NOMO-1 (cell line): ENCODE results near the gene BEX5.
"Not testable (repeated sequence)": the region's sequence is repeated elsewhere in the genome, so short reads cannot be mapped to it uniquely, and the experiment has no call there.

Experiments
- DNase-seq, 2 experiments: peaks; one replicate each; lab custom pipeline; 2025; ENCODE audit not compliant: unreplicated experiment in 2 of 2; lab: John Stamatoyannopoulos, UW

The BEX5 gene

DNA sequence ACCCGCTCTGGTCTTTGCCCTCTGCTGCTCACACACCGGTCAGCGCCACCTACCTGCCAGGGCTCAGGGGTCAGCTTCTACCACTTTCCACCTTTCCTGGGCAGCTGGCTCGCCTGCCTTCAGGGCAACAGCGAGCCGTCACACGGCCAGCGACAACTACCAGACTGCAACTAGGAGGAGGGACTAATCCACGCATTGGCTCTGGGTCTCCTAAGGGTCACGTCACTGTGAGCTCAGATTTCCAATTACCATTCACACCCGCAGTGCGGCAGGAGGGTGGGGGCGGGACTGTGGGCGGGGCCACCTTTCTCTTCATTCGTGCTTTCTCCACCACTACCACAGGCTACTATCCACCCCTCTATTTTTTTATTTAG lies at the start of gene BEX5:
Gene BEX5 (minus strand): TSS at position 172 of the 374 bp plus-strand sequence. CDS start 1,712 bp downstream, outside the sequence.
- peak; percentile 22 to 37 for DNase-seq

DNA sequence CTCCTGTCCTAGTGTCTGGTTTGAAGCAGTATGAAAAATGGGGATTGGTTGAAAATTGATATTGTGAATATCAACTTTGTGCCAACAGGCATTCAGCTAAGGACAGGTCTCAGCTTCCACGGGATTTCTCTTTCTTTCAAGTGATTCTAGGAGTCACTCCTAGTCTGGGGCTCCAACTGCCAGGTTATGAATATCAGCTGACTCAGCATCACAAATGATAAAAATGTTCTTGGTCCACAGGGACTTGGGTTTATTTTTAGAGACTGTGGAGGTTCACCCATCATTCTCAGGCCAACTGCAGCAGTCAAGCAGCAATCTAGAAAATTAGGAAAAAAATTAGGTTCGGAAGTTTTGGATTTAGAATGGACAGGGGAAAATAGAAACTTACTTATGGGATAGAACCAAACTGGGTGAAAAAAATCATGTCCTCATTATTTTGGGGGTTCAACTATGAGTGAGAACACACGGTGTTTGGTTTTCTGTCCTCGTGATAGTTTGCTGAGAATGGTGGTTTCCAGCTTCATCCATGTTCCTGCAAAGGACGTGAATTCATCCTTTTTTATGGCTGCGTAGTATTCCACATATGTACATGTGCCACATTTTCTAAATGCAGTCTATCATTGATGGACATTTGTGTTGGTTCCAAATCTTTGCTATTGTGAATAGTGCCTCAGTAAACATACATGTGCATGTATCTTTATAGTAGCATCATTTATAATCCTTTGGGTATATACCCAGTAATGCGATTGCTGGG lies 30.4 kb upstream of the BEX5 start:
- no peak for DNase-seq

DNA sequence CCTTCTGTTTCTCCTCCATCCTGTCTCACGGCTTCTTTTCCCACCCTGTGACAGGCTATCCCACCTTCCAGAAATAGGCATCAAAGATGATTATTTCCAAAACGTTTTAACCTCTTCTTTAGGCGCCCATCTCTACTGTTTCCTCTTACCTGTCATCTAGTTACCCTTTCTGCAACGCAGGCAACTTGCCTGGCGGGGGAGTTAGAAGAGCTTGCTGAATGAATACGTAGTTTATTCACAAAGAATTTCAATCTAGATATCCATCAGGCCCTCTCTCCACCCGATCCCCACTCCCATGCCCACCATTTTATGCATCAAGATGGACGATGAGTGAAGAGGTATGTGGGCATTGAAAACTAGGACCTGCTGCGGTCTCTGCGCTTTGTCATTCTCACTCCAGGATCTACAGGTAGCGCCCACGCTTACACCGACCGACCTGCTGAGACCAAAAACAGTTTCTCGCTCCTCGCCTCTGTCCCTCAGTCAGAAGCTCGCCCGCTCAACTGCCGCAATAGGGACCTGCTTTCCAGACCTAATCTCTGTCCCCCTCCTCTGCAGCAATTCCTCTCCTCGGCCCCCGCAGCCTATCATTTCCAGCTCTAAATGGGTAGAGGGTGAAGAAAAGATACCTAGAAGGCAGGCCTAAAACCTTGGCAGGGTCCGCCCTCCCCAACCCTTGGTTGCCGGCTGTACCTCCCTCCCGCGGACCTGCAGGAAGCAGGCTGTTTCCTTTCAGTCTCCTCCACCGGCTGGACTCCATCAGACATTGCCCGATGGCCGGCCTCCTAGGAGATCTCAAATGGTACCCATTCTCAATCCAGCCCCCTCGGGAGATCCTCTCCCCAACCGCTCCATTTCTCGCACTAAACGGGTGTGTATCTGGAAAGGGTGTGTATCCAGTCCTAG lies 624 bp downstream of the BEX5 start:
- DNase-seq, result no peak

DNA sequence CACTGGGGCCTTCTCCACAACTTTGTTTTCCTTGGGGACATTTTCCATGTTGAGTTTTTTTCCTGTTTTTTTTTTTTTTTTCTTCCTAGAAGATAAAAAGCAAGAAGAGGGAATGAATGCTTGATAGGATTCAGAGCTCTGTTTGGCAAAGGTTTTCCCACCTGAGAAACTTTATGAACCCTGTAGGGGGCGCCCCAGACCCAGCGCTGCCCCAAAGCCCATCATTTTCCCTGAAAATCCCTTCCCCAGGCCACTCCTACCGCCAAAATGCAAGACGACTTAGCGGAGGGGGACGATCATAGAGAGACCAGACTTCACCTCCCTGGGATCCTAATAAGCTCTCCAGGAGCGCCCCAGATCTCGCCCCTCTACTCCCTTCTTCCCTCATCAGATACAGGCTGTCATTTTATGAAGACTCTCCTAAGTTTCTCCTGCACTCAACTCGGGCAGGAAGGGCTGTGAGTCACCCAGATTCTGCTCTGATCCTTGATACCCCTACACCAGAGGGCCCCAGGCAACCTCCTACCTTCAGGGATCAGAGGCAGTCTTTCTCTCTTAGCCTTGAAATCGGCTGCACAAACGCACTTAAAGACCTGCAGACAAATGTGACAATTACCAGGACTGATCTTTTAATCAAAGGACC lies 1.4 kb downstream of the BEX5 start:
- DNase-seq, result no peak

DNA sequence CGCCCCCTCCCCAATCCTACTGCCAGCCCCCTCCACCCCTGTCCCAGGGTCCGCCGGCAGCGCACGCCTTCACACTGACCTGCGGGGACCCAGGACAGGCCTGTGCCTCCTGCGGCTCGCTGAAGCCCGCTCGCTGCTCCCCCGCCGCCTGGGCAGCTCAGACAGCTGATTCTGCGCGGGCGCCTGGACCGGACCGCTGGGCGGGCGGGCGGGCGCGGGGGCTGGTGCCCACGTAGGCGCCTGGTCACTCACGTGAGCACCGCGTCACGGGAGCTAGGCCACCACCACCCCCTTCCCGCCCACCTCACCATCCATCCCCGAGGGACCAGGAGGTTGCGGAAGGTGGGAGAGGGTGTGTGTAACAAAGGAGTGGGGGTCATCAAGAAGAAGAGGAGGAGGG lies 13.5 kb downstream of the BEX5 start, which contains the start of gene TCEAL6:
Gene TCEAL6 (minus strand): TSS at position 208 of the 400 bp plus-strand sequence.
- not testable (repeated sequence) for DNase-seq

DNA sequence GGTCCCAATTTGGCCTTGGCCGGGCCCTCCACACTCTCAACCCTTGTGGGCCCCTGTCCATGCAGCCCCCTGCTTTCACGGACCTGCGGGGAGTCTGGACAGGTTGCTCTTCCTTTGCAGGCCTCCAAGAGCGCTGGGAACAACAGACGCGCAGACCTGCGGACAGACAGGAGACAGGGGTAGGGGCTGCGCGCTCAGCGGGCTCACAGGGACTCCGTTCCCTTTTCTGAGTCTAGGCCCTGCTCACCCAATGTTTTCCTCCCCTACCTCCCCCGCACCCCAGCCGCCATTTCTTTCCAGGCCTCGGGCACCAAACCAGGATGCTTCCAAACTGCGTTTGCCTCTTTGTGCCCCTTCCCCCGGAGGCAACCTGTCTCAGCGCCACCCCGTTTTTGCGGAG lies 14.1 kb downstream of the BEX5 start:
- not testable (repeated sequence) for DNase-seq

GRCh38 chrX:102140876-102141275 lies 14.9 kb downstream of the BEX5 start:
- DNase-seq, result not testable (repeated sequence)

GRCh38 chrX:102138064-102138463 lies 17.7 kb downstream of the BEX5 start:
- DNase-seq, result no peak

- DNase-seq, result no peak
Observed at GRCh38 chrX:102129473-102129872, 26.3 kb downstream of the BEX5 start.

GRCh38 chrX:102126863-102127262 lies 28.9 kb downstream of the BEX5 start:
- no peak for DNase-seq

DNA sequence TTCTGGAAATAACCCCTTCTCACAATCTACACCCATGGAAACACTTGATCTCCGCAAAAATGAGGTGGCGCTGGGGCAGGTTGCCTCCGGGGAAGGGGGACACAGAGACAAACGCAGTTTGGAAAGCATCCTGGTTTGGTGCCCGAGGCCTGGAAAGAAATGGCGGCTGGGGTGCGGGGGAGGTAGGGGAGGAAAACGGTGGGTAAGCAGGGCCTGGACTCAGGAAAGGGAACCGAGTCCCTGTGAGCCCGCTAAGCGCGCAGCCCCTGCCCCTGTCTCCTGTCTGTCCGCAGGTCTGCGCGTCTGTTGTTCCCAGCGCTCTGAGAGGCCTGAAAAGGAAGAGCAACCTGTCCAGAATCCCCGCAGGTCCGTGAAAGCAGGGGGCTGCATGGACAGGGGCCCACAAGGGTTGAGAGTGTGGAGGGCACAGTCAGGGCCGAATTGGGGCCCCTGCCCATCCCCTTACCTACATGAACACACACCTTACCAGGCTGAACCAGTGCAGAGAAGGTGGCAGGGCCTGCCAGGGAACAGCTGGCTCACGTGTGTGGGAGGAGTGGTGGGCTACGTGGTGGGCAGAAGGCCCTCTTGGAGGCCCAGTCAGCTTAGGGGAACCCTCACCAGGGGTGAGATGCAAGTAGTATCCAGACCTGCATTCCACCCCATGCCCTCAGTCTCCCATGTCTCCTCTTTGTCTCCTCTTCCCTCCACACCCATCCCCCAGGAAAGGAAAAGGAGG lies 29.5 kb downstream of the BEX5 start:
- DNase-seq, result not testable (repeated sequence)

DNA sequence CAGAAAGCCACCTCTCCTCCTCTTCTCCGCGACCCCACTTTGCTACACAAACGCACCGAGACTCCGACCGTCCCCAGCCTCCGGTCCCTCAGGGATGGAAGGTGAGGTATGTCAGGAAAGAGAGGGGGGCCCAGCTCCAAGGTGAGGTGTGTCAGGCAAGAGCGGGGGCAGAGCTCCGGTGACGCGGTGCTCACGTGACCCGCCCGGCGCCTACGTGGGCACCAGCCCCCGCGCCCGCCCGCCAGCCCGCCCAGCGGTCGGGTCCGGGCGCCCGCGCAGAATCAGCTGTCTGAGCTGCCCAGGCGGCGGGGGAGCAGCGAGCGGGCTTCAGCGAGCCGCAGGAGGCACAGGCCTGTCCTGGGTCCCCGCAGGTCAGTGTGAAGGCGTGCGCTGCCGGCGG lies 30.3 kb downstream of the BEX5 start, which contains the start of gene TCEAL2:
Gene TCEAL2 (plus strand): TSS at position 244 of the 400 bp plus-strand sequence. CDS start 1,152 bp downstream, outside the sequence.
- not testable (repeated sequence) for DNase-seq

- not testable (repeated sequence) for DNase-seq
Observed at GRCh38 chrX:102125014-102125413, 30.8 kb downstream of the BEX5 start.

GRCh38 chrX:102115748-102116147 lies 40.0 kb downstream of the BEX5 start:
- no peak for DNase-seq

- DNase-seq, result no peak
Observed at GRCh38 chrX:102113367-102113766, 42.4 kb downstream of the BEX5 start.
